Right atrium auricular region (tissue), 2 donors: ENCODE data around the gene FAM25A. TPM values are rescaled to one million over a fixed set of nuclear protein-coding genes. Genes with fewer than 3 reads are reported as not detected.
A peak's percentile ranks its signal among the peaks of the same experiment; 100 is the strongest.
"Not testable (repeated sequence)": the region's sequence is repeated elsewhere in the genome, so short reads cannot be mapped to it uniquely, and the experiment has no call there.

Experiments used
- DNase-seq: peaks from one replicate; pipeline ENCODE4 v3.0.0-alpha.2; 2019; ENCODE audit warnings: low spot score
- H3K27ac ChIP-seq, 2 donors: fragments of 200-600 bp; sonication (generic); 1 replicate in 1 of 2; 2 replicates in 1 of 2; pipeline ENCODE4 v1.5.1; 2016 to 2019
- H3K27me3 ChIP-seq, 2 donors: fragments of 200-600 bp; sonication (generic); one replicate each; pipeline versions ENCODE4 v1.5.1 to v1.6.0; 2017 to 2019
- H3K36me3 ChIP-seq: fragments of 200-600 bp; sonication (generic); one replicate; pipeline ENCODE4 v1.5.1; 2016
- H3K4me1 ChIP-seq, 2 donors: fragments of 200-600 bp; sonication (generic); one replicate each; pipeline versions ENCODE4 v1.5.1 to v1.6.0; 2017 to 2019
- H3K4me3 ChIP-seq, 2 donors: fragments of 200-600 bp; sonication (generic); 1 replicate in 1 of 2; 2 replicates in 1 of 2; pipeline ENCODE4 v1.5.1; 2017 to 2019; ENCODE audit warnings: mild to moderate bottlenecking in 1 of 2, moderate library complexity in 1 of 2
- H3K9me3 ChIP-seq, 2 donors: fragments of 200-600 bp; sonication (generic); one replicate each; pipeline ENCODE4 v1.5.1; 2019
- total RNA-seq, 2 donors: library from RNA; depleted of rRNA; stranded (reverse); fragments of >200 nt; gene quantifications; one replicate each; pipeline ENCODE4 v1.1.0, GENCODE V29; 2016
- TF ChIP-seq, protein P1 (sequence below), 2 donors: fragments of 200-600 bp; sonication (generic); IDR thresholded peaks; one replicate each; pipeline ENCODE4 v1.5.1; 2019; ENCODE audit warnings: antibody characterized with exemption in 2 of 2

Gene FAM25A
- total RNA-seq, result not detected

DNA sequence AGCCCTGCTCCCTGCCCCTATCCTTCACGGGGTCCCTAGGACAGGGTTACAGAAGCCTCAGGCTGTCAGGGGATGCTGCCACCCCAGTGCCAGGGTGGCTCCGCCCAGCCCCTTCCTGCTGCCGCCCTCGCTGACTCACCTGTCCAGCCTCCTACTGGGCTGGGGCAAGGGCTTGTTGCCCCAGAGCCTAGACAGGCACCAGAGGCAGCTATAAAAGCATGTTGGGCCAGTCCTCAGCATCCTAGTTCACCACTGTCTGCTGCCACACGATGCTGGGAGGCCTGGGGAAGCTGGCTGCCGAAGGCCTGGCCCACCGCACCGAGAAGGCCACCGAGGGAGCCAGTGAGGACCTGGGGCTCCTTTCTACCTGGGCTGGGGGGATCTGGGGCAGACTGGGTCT, at the start of gene FAM25A:
FAM25A (plus strand) TSS at position 239 of the 400 bp plus-strand sequence; CDS start at position 270, 31 bp downstream.
- not testable (repeated sequence) for DNase-seq, H3K4me3 ChIP-seq, H3K36me3 ChIP-seq, H3K9me3 ChIP-seq, H3K27me3 ChIP-seq, H3K27ac ChIP-seq, H3K4me1 ChIP-seq

GRCh38 chr10:86970982-86971231, 49.2 kb upstream of the FAM25A start:
- H3K4me3 ChIP-seq, result peak overlapping the region; percentile 60 to 61
- DNase-seq, result peak; percentile 72

DNA sequence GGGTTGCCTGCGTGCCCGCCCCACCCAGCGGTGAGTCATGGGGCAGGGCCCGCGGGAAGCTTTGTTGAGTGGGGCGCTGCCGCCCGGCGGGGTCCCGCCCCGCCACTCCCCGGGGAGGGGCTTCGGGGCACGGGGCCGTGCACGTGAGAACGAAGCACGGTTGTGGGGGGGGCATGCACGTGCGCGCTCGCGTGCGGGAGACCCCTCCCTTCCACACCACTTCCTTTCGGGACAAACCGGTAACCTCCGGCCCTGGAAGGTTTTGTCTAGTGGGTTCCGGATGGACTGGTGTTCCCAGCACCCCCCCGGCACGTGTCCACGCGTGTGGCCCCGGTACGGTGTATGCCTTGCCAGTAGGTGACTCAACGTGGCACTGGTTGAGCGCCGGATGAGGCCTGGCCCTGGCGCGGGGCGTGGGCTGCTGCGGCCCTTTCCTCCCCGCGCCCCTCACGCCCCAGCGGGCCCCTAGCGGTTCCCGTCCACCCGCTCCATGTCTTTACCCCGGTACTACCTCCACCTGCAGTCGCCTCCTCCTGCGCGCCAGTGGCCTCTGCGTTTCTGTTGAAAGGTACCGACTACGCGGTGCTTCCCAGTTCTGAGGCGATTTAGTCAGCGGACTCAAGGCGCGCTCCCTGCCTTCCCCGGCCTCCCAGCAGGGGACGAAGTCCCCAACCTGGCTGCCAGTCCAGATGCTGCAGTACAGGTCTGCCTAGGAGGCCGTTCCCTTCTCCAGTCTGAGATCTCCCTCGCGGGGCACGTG, 48.7 kb upstream of the FAM25A start:
- Histone ChIP-seq H3K27ac (peak overlapping the region; percentile 95 to 98), H3K9me3 (no peaks in the 10 kb centered on the region), H3K36me3 (no peaks in the 10 kb centered on the region), H3K27me3 (no peaks in the 10 kb centered on the region), H3K4me1 (peaks cover 0 to 50% of the 10 kb centered on the region in 2 donors), H3K4me3 (peak overlapping the region; percentile 60 to 61)
- TF ChIP-seq, protein P1, sequence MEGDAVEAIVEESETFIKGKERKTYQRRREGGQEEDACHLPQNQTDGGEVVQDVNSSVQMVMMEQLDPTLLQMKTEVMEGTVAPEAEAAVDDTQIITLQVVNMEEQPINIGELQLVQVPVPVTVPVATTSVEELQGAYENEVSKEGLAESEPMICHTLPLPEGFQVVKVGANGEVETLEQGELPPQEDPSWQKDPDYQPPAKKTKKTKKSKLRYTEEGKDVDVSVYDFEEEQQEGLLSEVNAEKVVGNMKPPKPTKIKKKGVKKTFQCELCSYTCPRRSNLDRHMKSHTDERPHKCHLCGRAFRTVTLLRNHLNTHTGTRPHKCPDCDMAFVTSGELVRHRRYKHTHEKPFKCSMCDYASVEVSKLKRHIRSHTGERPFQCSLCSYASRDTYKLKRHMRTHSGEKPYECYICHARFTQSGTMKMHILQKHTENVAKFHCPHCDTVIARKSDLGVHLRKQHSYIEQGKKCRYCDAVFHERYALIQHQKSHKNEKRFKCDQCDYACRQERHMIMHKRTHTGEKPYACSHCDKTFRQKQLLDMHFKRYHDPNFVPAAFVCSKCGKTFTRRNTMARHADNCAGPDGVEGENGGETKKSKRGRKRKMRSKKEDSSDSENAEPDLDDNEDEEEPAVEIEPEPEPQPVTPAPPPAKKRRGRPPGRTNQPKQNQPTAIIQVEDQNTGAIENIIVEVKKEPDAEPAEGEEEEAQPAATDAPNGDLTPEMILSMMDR (IDR thresholded peaks at IDR 0.05), result no peak
- DNase-seq, result peak; percentile 92

More at GRCh38 chr10:86970982-86971231, 49.2 kb upstream of the FAM25A start:
- H3K36me3 ChIP-seq, result no peaks in the 10 kb centered on the region
- H3K9me3 ChIP-seq, result no peaks in the 10 kb centered on the region
- H3K27me3 ChIP-seq, result no peaks in the 10 kb centered on the region
- H3K27ac ChIP-seq, result peak overlapping the region; percentile 95 to 98
- H3K4me1 ChIP-seq, result peaks cover 0 to 55% of the 10 kb centered on the region in 2 donors
- TF ChIP-seq, protein P1 (IDR thresholded peaks at IDR 0.05), result no peak

DNA sequence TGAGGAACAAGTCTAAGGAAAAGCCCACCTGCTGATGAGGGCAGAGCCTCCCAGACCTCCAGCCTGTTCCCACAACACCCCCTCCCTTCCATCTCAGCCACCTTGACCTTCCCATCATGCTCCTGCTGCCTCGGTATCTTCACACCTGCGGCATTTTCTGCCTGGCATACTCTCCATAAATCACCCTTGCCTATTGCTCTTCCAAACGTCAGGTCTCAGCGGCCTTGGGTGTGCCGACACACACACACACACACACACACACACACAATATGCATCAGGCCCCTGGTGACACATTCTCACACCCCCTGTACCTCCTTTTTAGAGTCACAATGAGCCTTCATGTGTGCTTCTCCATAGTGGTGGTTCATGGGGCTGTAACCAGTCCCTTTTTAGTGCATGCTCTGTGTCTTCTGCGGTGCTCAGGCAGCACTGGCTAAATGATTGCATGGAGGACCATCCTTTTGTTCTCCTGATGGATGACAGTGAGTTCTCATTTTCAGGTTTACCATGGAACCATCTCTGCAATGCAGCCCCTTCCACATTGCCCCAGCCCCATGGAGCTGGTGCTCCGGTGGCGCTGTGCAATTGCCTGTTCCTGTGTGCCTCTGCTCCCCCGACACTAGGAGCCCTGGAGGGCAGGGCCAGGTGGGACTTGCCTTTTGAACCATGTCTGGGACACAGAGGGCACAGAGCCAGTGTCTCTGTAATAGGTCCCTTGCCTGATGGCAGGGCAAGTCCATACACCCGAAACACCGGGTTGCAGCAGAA, 47.3 kb upstream of the FAM25A start:
- peaks cover 0 to 36% of the 10 kb centered on the region in 2 donors for H3K4me1 ChIP-seq
- H3K9me3 ChIP-seq, result no peaks in the 10 kb centered on the region
- DNase-seq, result no peak
- H3K27ac ChIP-seq, result peak overlapping the region in 1 of 2 donors; percentile 21
- TF ChIP-seq, protein P1 (IDR thresholded peaks at IDR 0.05), result no peak
- H3K27me3 ChIP-seq, result no peaks in the 10 kb centered on the region
- H3K36me3 ChIP-seq, result no peaks in the 10 kb centered on the region
- H3K4me3 ChIP-seq, result no peak overlapping the region

- H3K4me3 ChIP-seq, result no peak overlapping the region
- no peak overlapping the region for H3K27ac ChIP-seq
- peaks cover 0 to 21% of the 10 kb centered on the region in 2 donors for H3K4me1 ChIP-seq
Observed at GRCh38 chr10:86974484-86974883, 45.6 kb upstream of the FAM25A start.

More at GRCh38 chr10:86974484-86974883, 45.6 kb upstream of the FAM25A start:
- Histone ChIP-seq H3K27me3 (no peaks in the 10 kb centered on the region), H3K36me3 (no peaks in the 10 kb centered on the region), H3K9me3 (no peaks in the 10 kb centered on the region)
- DNase-seq, result no peak
- TF ChIP-seq, protein P1 (IDR thresholded peaks at IDR 0.05), result no peak
